ENCODE measurements around the gene ACSS3.

DNA sequence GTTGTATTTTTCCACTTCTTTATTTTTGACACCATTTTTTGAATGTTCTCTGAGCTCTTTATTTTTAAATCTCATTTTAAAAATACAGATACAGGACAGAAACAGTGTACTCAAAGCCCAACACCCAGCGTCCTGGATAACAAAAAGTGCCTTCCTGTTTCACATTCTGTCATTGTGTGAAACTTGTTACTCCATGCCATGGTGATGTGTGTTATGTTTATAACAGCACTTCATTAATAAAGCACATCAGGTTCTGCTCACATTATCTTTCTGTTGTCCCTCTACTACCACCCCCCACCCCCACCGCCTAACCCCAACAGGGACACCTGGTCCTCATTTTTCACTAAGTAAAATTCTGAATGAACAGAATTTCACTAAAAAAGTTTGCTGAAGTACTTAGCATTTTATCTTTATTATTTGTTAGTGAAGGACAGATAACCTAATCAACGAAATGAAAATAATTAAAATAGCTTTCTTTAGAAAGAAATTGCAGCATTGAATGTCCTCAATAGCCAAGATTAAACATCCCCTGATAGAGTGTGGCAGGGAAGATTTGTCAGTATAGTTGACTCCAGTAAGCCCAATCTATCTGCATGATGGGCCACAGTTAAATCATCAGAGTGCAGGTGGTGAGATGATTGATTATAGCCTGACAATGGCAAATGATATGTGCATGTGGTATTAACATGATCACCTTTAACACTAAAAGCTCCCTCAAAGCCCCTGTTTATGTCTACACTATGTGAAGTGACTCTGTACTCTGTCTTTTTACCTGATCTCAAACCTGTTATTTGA, 153.9 kb downstream of the ACSS3 start:
- TF ChIP-seq, protein P1, sequence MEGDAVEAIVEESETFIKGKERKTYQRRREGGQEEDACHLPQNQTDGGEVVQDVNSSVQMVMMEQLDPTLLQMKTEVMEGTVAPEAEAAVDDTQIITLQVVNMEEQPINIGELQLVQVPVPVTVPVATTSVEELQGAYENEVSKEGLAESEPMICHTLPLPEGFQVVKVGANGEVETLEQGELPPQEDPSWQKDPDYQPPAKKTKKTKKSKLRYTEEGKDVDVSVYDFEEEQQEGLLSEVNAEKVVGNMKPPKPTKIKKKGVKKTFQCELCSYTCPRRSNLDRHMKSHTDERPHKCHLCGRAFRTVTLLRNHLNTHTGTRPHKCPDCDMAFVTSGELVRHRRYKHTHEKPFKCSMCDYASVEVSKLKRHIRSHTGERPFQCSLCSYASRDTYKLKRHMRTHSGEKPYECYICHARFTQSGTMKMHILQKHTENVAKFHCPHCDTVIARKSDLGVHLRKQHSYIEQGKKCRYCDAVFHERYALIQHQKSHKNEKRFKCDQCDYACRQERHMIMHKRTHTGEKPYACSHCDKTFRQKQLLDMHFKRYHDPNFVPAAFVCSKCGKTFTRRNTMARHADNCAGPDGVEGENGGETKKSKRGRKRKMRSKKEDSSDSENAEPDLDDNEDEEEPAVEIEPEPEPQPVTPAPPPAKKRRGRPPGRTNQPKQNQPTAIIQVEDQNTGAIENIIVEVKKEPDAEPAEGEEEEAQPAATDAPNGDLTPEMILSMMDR (IDR thresholded peaks at IDR 0.05 in 2 of 3, conservative IDR thresholded peaks at IDR 0.05 in 1 of 3; ENCODE audit: insufficient read depth in 2 of 3, low read depth in 1 of 3, low read length in 3 of 3) = no peak
- TF ChIP-seq EP300 (IDR thresholded peaks at IDR 0.05; ENCODE audit: low read length) (no peak), ESRRB (CRISPR knock-in tag; IDR thresholded peaks at IDR 0.05; ENCODE audit: borderline replicate concordance) (no peak), MAZ (CRISPR knock-in tag; conservative IDR thresholded peaks at IDR 0.05 in 1 of 2, IDR thresholded peaks at IDR 0.05 in 1 of 2) (no peak)
- TF ChIP-seq, protein P2, sequence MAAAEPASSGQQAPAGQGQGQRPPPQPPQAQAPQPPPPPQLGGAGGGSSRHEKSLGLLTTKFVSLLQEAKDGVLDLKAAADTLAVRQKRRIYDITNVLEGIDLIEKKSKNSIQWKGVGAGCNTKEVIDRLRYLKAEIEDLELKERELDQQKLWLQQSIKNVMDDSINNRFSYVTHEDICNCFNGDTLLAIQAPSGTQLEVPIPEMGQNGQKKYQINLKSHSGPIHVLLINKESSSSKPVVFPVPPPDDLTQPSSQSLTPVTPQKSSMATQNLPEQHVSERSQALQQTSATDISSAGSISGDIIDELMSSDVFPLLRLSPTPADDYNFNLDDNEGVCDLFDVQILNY (CRISPR knock-in tag; IDR thresholded peaks at IDR 0.05) = no peak

Data from K562 (cell line).